ENCODE measurements around the gene MAP3K5.

- TF ChIP-seq CTCF (IDR thresholded peaks at IDR 0.05): no peak
- no peak for TF ChIP-seq POLR2A (IDR thresholded peaks at IDR 0.05)
Observed at GRCh38 chr6:136831873-136832562, 39.7 kb upstream of the MAP3K5 start.

Measured in vagina (tissue), 2 donors.